H1 (cell line): ENCODE data around the gene ATP6V1E1. TPM values are rescaled to one million over a fixed set of nuclear protein-coding genes. Genes with fewer than 3 reads are reported as not detected.

ENCODE experiments used
- CTCF ChIA-PET: fragments of 300-600 bp; sonication (Branson Sonifier 250); formaldehyde crosslinking; loops from one replicate; lab custom pipeline; 2021; ENCODE audit not compliant: partially characterized antibody; lab: Charles Lee
- POLR2A ChIA-PET: fragments of 300-600 bp; sonication (Branson Sonifier 250); formaldehyde crosslinking; loops from one replicate; lab custom pipeline; 2021; ENCODE audit warnings: inconsistent platforms; ENCODE audit not compliant: partially characterized antibody; lab: Charles Lee
- DNase-seq, 2 experiments: peaks; one replicate each; pipeline versions ENCODE4 v3.0.0 to v3.0.0-alpha.2; 2010 to 2022; ENCODE audit warnings: low spot score in 2 of 2, low read depth in 1 of 2, mixed read lengths in 1 of 2
- FAIRE-seq: peaks from 2 replicates; lab custom pipeline; 2011; peaks lifted over from hg19 to GRCh38; lab: Jason Lieb, UNC
- H2AFZ ChIP-seq: 2 replicates; pipeline ENCODE4 v1.8.1; 2012; ENCODE audit warnings: low read length, inconsistent platforms
- H2AK5ac ChIP-seq: 2 replicates; pipeline ENCODE4 v1.6.1; 2013; ENCODE audit warnings: low read depth, low read length
- H2BK120ac ChIP-seq: replicated peaks from 2 replicates; pipeline ENCODE3; 2013; ENCODE audit warnings: low read depth, low read length, inconsistent platforms
- H2BK12ac ChIP-seq: 2 replicates; pipeline ENCODE4 v1.6.1; 2013; ENCODE audit warnings: low read depth, low read length
- H2BK15ac ChIP-seq: 2 replicates; pipeline ENCODE4 v1.6.1; 2013; ENCODE audit warnings: low read length
- H2BK20ac ChIP-seq: 2 replicates; pipeline ENCODE4 v1.6.1; 2013; ENCODE audit warnings: low read length
- H2BK5ac ChIP-seq: 2 replicates; pipeline ENCODE4 v1.6.1; 2013; ENCODE audit warnings: low read depth, low read length
- H3K14ac ChIP-seq: 2 replicates; pipeline ENCODE4 v1.6.1; 2013; ENCODE audit warnings: inconsistent platforms; ENCODE audit not compliant: insufficient read length
- H3K18ac ChIP-seq: 2 replicates; pipeline ENCODE4 v1.6.1; 2013; ENCODE audit warnings: low read length; ENCODE audit errors: extremely low read depth
- H3K23ac ChIP-seq: 2 replicates; pipeline ENCODE4 v1.6.1; 2013; ENCODE audit warnings: inconsistent platforms; ENCODE audit not compliant: insufficient read length
- H3K23me2 ChIP-seq: 2 replicates; pipeline ENCODE4 v1.6.1; 2013; ENCODE audit warnings: low read depth, low read length
- H3K27ac ChIP-seq: 2 replicates; pipeline ENCODE4 v1.6.1; 2011; ENCODE audit warnings: low read depth, low read length, inconsistent platforms
- H3K27me3 ChIP-seq, 4 experiments: replicated peaks in 1 of 4; 1 replicate in 1 of 4; 2 replicates in 3 of 4; pipeline versions ENCODE4 v1.6.1 to v1.8.1; 2011 to 2013; ENCODE audit warnings: low read length in 3 of 4, mild to moderate bottlenecking in 3 of 4, inconsistent platforms in 2 of 4, mixed read lengths in 2 of 4, moderate library complexity in 1 of 4; ENCODE audit not compliant: control insufficient read depth in 3 of 4, insufficient read depth in 3 of 4; ENCODE audit errors: extremely low read depth in 1 of 4
- H3K36me3 ChIP-seq, 4 experiments: 2 replicates each; pipeline versions ENCODE4 v1.6.1 to v1.8.1; 2011 to 2013; ENCODE audit warnings: mild to moderate bottlenecking in 4 of 4, low read length in 3 of 4, moderate library complexity in 2 of 4, control low read depth in 1 of 4, inconsistent platforms in 1 of 4; ENCODE audit not compliant: insufficient read depth in 4 of 4, control insufficient read depth in 2 of 4
- H3K4ac ChIP-seq: replicated peaks from 2 replicates; pipeline ENCODE3; 2013; ENCODE audit warnings: low read length, low read depth, mixed read lengths, inconsistent platforms; ENCODE audit not compliant: insufficient read length
- H3K4me1 ChIP-seq, 4 experiments: replicated peaks in 1 of 4; 1 replicate in 1 of 4; 2 replicates in 3 of 4; pipeline versions ENCODE4 v1.6.1 to v1.8.1; 2011 to 2013; ENCODE audit warnings: low read length in 3 of 4, inconsistent platforms in 2 of 4, mixed read lengths in 1 of 4; ENCODE audit not compliant: insufficient read depth in 4 of 4, control insufficient read depth in 3 of 4
- H3K4me2 ChIP-seq, 2 experiments: 2 replicates each; pipeline versions ENCODE4 v1.6.1 to v1.8.1; 2011 to 2013; ENCODE audit warnings: low read depth in 2 of 2, low read length in 2 of 2, control low read depth in 1 of 2, inconsistent platforms in 1 of 2, mild to moderate bottlenecking in 1 of 2; ENCODE audit not compliant: insufficient read depth in 1 of 2
- H3K4me3 ChIP-seq, 4 experiments: fragments of 200-600, 300-600 bp in 1 of 4; sonication (generic), shearing (Covaris generic), sonication (Bioruptor Twin) in 1 of 4; 2 replicates each; pipeline versions ENCODE4 v1.5.1 to v1.8.1; 2011 to 2016; ENCODE audit warnings: low read length in 4 of 4, low read depth in 3 of 4, control low read depth in 2 of 4, inconsistent platforms in 2 of 4, mild to moderate bottlenecking in 2 of 4, mixed read lengths in 1 of 4, moderate library complexity in 1 of 4; ENCODE audit not compliant: insufficient read depth in 2 of 4; ENCODE audit errors: extremely low read depth in 1 of 4
- H3K56ac ChIP-seq: replicated peaks from 2 replicates; pipeline ENCODE3; 2013; ENCODE audit warnings: low read depth, mild to moderate bottlenecking, mixed read lengths, low read length, inconsistent platforms; ENCODE audit not compliant: insufficient read length
- H3K79me1 ChIP-seq: 2 replicates; pipeline ENCODE4 v1.6.1; 2013; ENCODE audit warnings: low read depth, low read length, control low read depth
- H3K79me2 ChIP-seq, 2 experiments: 2 replicates each; pipeline versions ENCODE4 v1.6.1 to v1.8.1; 2012 to 2013; ENCODE audit warnings: low read length in 2 of 2, mild to moderate bottlenecking in 2 of 2, inconsistent platforms in 1 of 2; ENCODE audit not compliant: insufficient read depth in 2 of 2, control insufficient read depth in 1 of 2
- H3K9ac ChIP-seq, 4 experiments: replicated peaks in 1 of 4; 1 replicate in 1 of 4; 2 replicates in 3 of 4; pipeline versions ENCODE4 v1.6.1 to v1.8.1; 2011 to 2013; ENCODE audit warnings: low read depth in 3 of 4, low read length in 3 of 4, control low read depth in 2 of 4, mild to moderate bottlenecking in 2 of 4, moderate library complexity in 2 of 4, inconsistent platforms in 1 of 4; ENCODE audit errors: extremely low read depth in 1 of 4
- H3K9me3 ChIP-seq, 2 experiments: 2 replicates each; pipeline versions ENCODE4 v1.6.1 to v1.8.1; 2012 to 2013; ENCODE audit warnings: mild to moderate bottlenecking in 2 of 2, moderate library complexity in 2 of 2, control low read depth in 1 of 2, inconsistent platforms in 1 of 2, low read depth in 1 of 2, low read length in 1 of 2, mixed read lengths in 1 of 2; ENCODE audit not compliant: insufficient read depth in 2 of 2
- H4K20me1 ChIP-seq, 2 experiments: replicated peaks in 1 of 2; 2 replicates each; pipeline versions ENCODE3 to v1.8.1; 2011 to 2013; ENCODE audit warnings: inconsistent platforms in 2 of 2, low read length in 2 of 2, mild to moderate bottlenecking in 1 of 2; ENCODE audit not compliant: insufficient read depth in 2 of 2, control insufficient read depth in 1 of 2
- H4K5ac ChIP-seq: 2 replicates; pipeline ENCODE4 v1.6.1; 2013; ENCODE audit warnings: low read length, low read depth, mixed read lengths, inconsistent platforms; ENCODE audit not compliant: insufficient read length
- H4K8ac ChIP-seq: 2 replicates; pipeline ENCODE4 v1.8.0; 2013; ENCODE audit warnings: mild to moderate bottlenecking, moderate library complexity, low read length, inconsistent platforms; ENCODE audit not compliant: insufficient read depth; ENCODE audit errors: extremely low read depth
- H4K91ac ChIP-seq: replicated peaks from 2 replicates; pipeline ENCODE3; 2013; ENCODE audit warnings: low read length, mixed read lengths, inconsistent platforms; ENCODE audit not compliant: insufficient read length
- MAFK ChIP-seq: IDR thresholded peaks from 2 replicates; pipeline ENCODE4 v1.6.1; 2012; ENCODE audit warnings: low read depth, mild to moderate bottlenecking, improper control_type of control experiment, low read length
- WGBS, 2 experiments: shearing (Covaris generic) in 1 of 2; methylation state at CpG; one replicate each; pipeline versions ENCODE4 v1.1.6 to v1.1.7; 2013 to 2015; ENCODE audit warnings: low lambda C conversion rate in 2 of 2, mixed read lengths in 2 of 2, inconsistent platforms in 1 of 2, low coverage in 1 of 2, missing lambda C conversion rate in 1 of 2; ENCODE audit not compliant: insufficient replicate concordance in 2 of 2, insufficient coverage in 1 of 2, insufficient read length in 1 of 2; ENCODE audit errors: extremely low coverage in 1 of 2, missing lambda C conversion rate in 1 of 2; 5-methylcytosine and 5-hydroxymethylcytosine counted together
- polyA plus RNA-seq, 7 experiments: library from polyadenylated mRNA; depleted of rRNA in 3 of 7; stranded (reverse) in 5 of 7; unstranded in 2 of 7; fragments of >200 nt in 5 of 7; fragments of 200-250 nt in 2 of 7; gene quantifications; 1 replicate in 5 of 7; 2 replicates in 1 of 7; 4 replicates in 1 of 7; pipeline versions ENCODE4 v1.2.1 to v1.2.3, GENCODE V29; 2011 to 2013; ENCODE audit warnings: missing spikeins in 2 of 7, mixed read lengths in 2 of 7
- total RNA-seq: library from RNA; stranded (reverse); fragmentation: NEBNext Ultra II Directional; extraction: Animal tissue kit (Norgen Biotek cat#: 25700); gene quantifications from 2 replicates; pipeline ENCODE4 v1.2.1, GENCODE V29; 2021

The ATP6V1E1 gene
- total and polyA plus RNA-seq, 2 of the 8 experiments (the other 6 are each of a cell fraction or from before 2014, with no cell fraction given): 80.4 to 88.1 TPM

DNA sequence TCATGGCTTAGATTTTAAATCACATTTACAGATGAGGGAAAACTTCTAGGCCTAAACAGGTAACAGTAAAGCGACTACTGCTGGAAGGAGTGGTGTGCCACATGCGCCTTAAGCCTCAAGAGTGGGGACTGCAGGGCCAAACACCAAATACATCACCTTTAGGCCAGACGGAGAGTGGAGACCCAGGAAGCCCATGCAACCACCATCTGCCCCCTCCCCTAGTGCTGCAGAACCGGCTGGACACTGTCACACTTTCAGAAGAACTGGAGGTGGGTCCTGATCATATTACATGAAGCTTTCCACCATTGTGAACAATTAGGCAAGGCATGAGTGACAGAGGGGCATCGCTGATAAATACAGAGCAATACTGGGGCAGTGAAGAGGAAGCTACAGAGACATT, 36.3 kb downstream of the ATP6V1E1 start:
- ChIA-PET POLR2A (interaction anchor here (1.5 kb wide), 2 partner anchors 12 to 24 kb away, joined by 3 read pairs; no protein-coding TSS in a partner anchor), CTCF (no interaction called here)
- no peaks in the 10 kb centered on the region for H3K9me3 ChIP-seq
- H3K4me2 ChIP-seq: no peak overlapping the region
- FAIRE-seq (no peak), DNase-seq (no peak)
- peaks cover 0 to 3% of the 10 kb centered on the region in 2 experiments for H4K20me1 ChIP-seq
- no peak overlapping the region for H3K23ac ChIP-seq
- H3K27me3 ChIP-seq: no peaks in the 10 kb centered on the region
- no peak overlapping the region for H4K91ac ChIP-seq
- no peak overlapping the region for H4K8ac ChIP-seq
- no peak overlapping the region for H3K14ac ChIP-seq
- H4K5ac ChIP-seq: no peak overlapping the region
- H3K79me1 ChIP-seq: no peaks in the 10 kb centered on the region
- H3K18ac ChIP-seq: no peak overlapping the region
- no peak overlapping the region for H2BK5ac ChIP-seq
- no peak overlapping the region for H2BK20ac ChIP-seq
- H3K36me3 ChIP-seq: peaks cover 22 to 54% (median 39%) of the 10 kb centered on the region in 4 experiments
- no peak overlapping the region for H3K4me3 ChIP-seq
- no peak overlapping the region for H3K56ac ChIP-seq
- H3K4ac ChIP-seq: no peak overlapping the region
- H2BK15ac ChIP-seq: no peak overlapping the region
- no peaks in the 10 kb centered on the region for H3K23me2 ChIP-seq
- WGBS, 2 experiments: 93% methylated on average over 5 of the region's 5 CpGs; no CpG with 5 or more reads in 1 of the 2 experiments
- no peaks in the 10 kb centered on the region for H3K4me1 ChIP-seq
- H3K27ac ChIP-seq: no peak overlapping the region
- H3K9ac ChIP-seq: no peak overlapping the region
- H2BK120ac ChIP-seq: no peak overlapping the region
- no peak for TF ChIP-seq MAFK
- H3K79me2 ChIP-seq: no peaks in the 10 kb centered on the region
- no peak overlapping the region for H2BK12ac ChIP-seq
- H2AK5ac ChIP-seq: no peak overlapping the region
- no peak overlapping the region for H2AFZ ChIP-seq
